Natural killer cell (primary cell): Measurements from ENCODE around the gene SLC35F1. TPM values are rescaled to one million over a fixed set of nuclear protein-coding genes. Genes with fewer than 3 reads are reported as not detected.

Source experiments
- ATAC-seq, 3 donors: fragments of 150-1000 bp in 2 of 3; fragments of 200-7000 bp in 1 of 3; cut with Tn5 transposase; 1 replicate in 1 of 3; 2 replicates in 2 of 3; pipeline ENCODE4 v1.10.0; 2021; ENCODE audit warnings: mild to moderate bottlenecking in 2 of 3, moderate library complexity in 2 of 3
- DNase-seq, 2 donors: peaks; one replicate each; pipeline versions ENCODE4 v3.0.0 to v3.0.0-alpha.2; 2013 to 2021; ENCODE audit warnings: mixed read lengths in 1 of 2
- H3K27ac ChIP-seq: one replicate; pipeline ENCODE4 v1.5.1; 2013; ENCODE audit warnings: mild to moderate bottlenecking, low read length
- H3K27me3 ChIP-seq: one replicate; pipeline ENCODE4 v1.6.1; 2013; ENCODE audit warnings: low read length; ENCODE audit not compliant: control insufficient read depth, insufficient read depth
- H3K36me3 ChIP-seq: one replicate; pipeline ENCODE4 v1.6.1; 2013; ENCODE audit warnings: low read length; ENCODE audit not compliant: control insufficient read depth, insufficient read depth
- H3K4me1 ChIP-seq: one replicate; pipeline ENCODE4 v1.6.1; 2013; ENCODE audit warnings: low read length; ENCODE audit not compliant: control insufficient read depth, insufficient read depth
- H3K4me3 ChIP-seq: one replicate; pipeline ENCODE4 v1.5.1; 2013; ENCODE audit warnings: low read length
- H3K9me3 ChIP-seq: one replicate; pipeline ENCODE4 v1.6.1; 2013; ENCODE audit warnings: low read length; ENCODE audit not compliant: control insufficient read depth, insufficient read depth
- H3K27ac Mint-ChIP-seq, 2 donors: one replicate each; pipeline ENCODE4 v1.8.0; 2022; ENCODE audit warnings: mild to moderate bottlenecking in 2 of 2, mixed read lengths in 2 of 2, moderate library complexity in 1 of 2
- H3K27me3 Mint-ChIP-seq, 2 donors: one replicate each; pipeline ENCODE4 v1.8.0; 2022; ENCODE audit warnings: low read depth in 2 of 2, mixed read lengths in 2 of 2
- H3K36me3 Mint-ChIP-seq: one replicate; pipeline ENCODE4 v1.8.0; 2022; ENCODE audit warnings: mixed read lengths
- H3K4me1 Mint-ChIP-seq, 2 donors: one replicate each; pipeline ENCODE4 v1.8.0; 2022; ENCODE audit warnings: mixed read lengths in 2 of 2
- H3K4me3 Mint-ChIP-seq: one replicate; pipeline ENCODE4 v1.8.0; 2022; ENCODE audit warnings: mild to moderate bottlenecking, moderate library complexity, mixed read lengths
- H3K9me3 Mint-ChIP-seq, 2 donors: one replicate each; pipeline ENCODE4 v1.8.0; 2022; ENCODE audit warnings: mixed read lengths in 2 of 2
- WGBS: methylation state at CpG from one replicate; pipeline ENCODE4 v1.1.7; 2013; ENCODE audit warnings: missing lambda C conversion rate; ENCODE audit not compliant: insufficient coverage; 5-methylcytosine and 5-hydroxymethylcytosine counted together
- intact Hi-C: fragments of 100-400 bp; cut with micrococcal nuclease; formaldehyde crosslinking; loops from one replicate; pipeline ENCODE4 v1.14.2; 2022
- total RNA-seq, 4 donors: library from RNA; stranded (reverse); fragments of 120-200 nt in 1 of 4; gene quantifications; one replicate each; pipeline versions ENCODE4 v1.2.3 to v1.2.4, GENCODE V29; 2013 to 2022
- TF ChIP-seq, protein P1 (sequence below): fragments of 200-600 bp; IDR thresholded peaks from one replicate; pipeline ENCODE4 v1.8.0; 2022; ENCODE audit warnings: antibody characterized with exemption

The SLC35F1 gene
- total RNA-seq, 3 donors from 2014 or later (not counting 1 experiment from before 2014, with no cell fraction given): not detected

DNA sequence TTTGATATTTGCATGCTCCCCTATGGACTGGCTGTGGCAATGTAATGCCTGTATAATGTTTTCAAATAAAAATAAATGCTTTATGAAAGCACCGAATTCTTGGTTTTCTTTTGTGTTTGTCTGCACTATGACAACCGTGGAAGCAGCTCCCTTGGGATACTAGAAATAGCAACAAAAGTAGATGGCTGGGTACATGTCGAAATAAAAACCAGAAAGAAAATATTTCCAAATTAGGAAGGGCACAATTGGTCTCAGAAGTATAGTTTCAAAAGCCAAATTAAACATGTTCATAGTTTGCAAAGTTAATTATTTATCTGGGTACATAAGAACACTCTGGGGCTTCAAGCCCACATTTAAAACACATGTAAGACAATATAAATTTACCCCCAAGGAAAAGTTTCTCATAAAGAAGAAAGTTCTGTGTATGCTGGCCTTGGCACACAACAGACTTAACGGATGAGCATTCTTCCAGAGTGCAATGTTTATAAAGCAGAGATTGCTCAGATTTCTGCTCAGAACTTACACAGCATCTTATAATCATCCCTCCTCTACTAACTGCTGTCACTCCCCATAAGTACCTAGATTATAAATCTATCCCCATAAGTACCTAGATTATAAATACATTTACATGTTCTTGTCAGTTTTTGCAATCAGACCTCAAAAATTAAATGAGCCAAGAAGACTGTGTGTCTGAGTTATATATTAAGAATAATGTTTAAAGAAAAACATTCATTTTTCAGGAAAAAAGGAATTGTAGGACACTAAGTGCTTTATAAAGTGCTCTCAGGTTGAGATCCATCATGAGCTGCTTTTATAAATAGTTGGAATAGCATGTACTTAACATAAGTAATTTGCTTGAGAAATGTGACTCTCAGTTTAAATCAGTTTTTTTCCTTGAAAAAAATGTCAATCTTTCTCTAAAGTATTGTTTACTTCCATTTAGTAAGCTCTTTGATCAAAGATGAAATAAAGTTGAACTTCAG lies 410.8 kb downstream of the SLC35F1 start:
- intact Hi-C loops: no loop called here
- TF ChIP-seq, protein P1, sequence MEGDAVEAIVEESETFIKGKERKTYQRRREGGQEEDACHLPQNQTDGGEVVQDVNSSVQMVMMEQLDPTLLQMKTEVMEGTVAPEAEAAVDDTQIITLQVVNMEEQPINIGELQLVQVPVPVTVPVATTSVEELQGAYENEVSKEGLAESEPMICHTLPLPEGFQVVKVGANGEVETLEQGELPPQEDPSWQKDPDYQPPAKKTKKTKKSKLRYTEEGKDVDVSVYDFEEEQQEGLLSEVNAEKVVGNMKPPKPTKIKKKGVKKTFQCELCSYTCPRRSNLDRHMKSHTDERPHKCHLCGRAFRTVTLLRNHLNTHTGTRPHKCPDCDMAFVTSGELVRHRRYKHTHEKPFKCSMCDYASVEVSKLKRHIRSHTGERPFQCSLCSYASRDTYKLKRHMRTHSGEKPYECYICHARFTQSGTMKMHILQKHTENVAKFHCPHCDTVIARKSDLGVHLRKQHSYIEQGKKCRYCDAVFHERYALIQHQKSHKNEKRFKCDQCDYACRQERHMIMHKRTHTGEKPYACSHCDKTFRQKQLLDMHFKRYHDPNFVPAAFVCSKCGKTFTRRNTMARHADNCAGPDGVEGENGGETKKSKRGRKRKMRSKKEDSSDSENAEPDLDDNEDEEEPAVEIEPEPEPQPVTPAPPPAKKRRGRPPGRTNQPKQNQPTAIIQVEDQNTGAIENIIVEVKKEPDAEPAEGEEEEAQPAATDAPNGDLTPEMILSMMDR: no peak
- WGBS: 81% methylated on average over 4 of the region's 4 CpGs

DNA sequence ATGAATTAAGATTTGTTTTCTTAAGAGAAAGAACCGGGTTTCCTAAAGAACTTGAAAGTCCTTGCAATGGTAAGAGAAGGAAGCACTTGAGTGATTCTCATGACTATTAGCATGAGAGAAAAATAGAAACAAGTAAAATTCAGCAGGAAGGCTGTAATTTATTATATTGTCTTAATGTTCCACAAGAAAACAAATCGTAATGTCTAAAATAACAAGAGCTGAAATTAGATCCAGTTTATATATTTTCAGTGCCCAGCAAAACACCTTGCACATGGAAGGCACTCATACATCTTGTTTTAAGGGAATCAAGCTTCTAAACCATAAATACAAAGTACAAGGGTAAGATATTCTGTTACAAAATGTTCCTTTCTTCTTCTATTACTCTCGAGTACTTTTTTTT lies 411.6 kb downstream of the SLC35F1 start:
- Histone ChIP-seq H3K9me3 (no peaks in the 10 kb centered on the region), H3K27me3 (no peaks in the 10 kb centered on the region), H3K4me3 (no peak overlapping the region), H3K4me1 (no peaks in the 10 kb centered on the region), H3K27ac (no peak overlapping the region), H3K36me3 (no peaks in the 10 kb centered on the region)
- Mint-ChIP-seq H3K4me3 (no peak overlapping the region), H3K27ac (no peak overlapping the region), H3K4me1 (no peaks in the 10 kb centered on the region), H3K36me3 (no peaks in the 10 kb centered on the region), H3K27me3 (peaks cover 2 to 18% of the 10 kb centered on the region in 2 donors), H3K9me3 (no peaks in the 10 kb centered on the region)
- DNase-seq (no peak), ATAC-seq (no peak)
- intact Hi-C loops: no loop called here
- TF ChIP-seq, protein P1: no peak
- WGBS: 8% methylated on average over 2 of the region's 3 CpGs

More for the DNA sequence above, 410.8 kb downstream of the SLC35F1 start:
- Mint-ChIP-seq H3K4me3 (no peak overlapping the region), H3K27me3 (peaks cover 2 to 23% of the 10 kb centered on the region in 2 donors), H3K4me1 (no peaks in the 10 kb centered on the region), H3K36me3 (no peaks in the 10 kb centered on the region), H3K27ac (no peak overlapping the region), H3K9me3 (no peaks in the 10 kb centered on the region)
- Histone ChIP-seq H3K27me3 (no peaks in the 10 kb centered on the region), H3K9me3 (no peaks in the 10 kb centered on the region), H3K4me3 (no peak overlapping the region), H3K27ac (no peak overlapping the region), H3K4me1 (no peaks in the 10 kb centered on the region), H3K36me3 (no peaks in the 10 kb centered on the region)
- DNase-seq (no peak), ATAC-seq (no peak)

DNA sequence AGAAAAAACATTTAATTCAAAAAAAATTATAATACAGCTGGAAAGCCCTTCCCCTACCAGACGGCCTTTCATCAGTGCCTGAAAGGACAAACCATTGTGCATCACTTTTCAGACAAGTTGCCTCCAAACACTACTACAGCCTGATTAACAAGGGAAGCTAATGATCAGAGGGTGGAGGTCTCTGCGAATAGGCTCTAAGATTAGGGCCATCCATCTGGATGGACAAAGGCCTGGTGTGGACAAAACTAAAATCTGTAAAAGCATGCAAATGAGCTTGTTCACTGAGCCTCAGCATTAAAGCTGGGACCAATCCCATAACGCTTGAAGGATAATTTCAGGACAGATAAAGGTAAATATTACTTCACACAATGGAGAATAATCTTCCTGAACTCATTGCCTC lies 412.4 kb downstream of the SLC35F1 start:
- Mint-ChIP-seq H3K9me3 (no peaks in the 10 kb centered on the region), H3K27ac (no peak overlapping the region), H3K27me3 (peaks cover 2 to 18% of the 10 kb centered on the region in 2 donors), H3K4me1 (no peaks in the 10 kb centered on the region), H3K36me3 (no peaks in the 10 kb centered on the region), H3K4me3 (no peak overlapping the region)
- no peaks in the 10 kb centered on the region for H3K27me3 ChIP-seq
- H3K9me3 ChIP-seq: no peaks in the 10 kb centered on the region
- intact Hi-C loops: no loop called here
- DNase-seq (no peak), ATAC-seq (no peak)
- H3K4me3 ChIP-seq: no peak overlapping the region
- no peaks in the 10 kb centered on the region for H3K4me1 ChIP-seq
- TF ChIP-seq, protein P1: no peak
- WGBS: 81% methylated on average over 3 of the region's 3 CpGs
- H3K36me3 ChIP-seq: no peaks in the 10 kb centered on the region
- H3K27ac ChIP-seq: no peak overlapping the region
